Stimulated activated CD8-positive, alpha-beta memory T cell treated with anti-CD3 and anti-CD28 coated beads, Interleukin-15, amount 100 ng/mL, for 24 hours (primary cell): Measurements from ENCODE around the gene CYP4F8.
"Not testable (repeated sequence)": the region's sequence is repeated elsewhere in the genome, so short reads cannot be mapped to it uniquely, and the experiment has no call there.

Experiments
- DNase-seq: peaks from one replicate; pipeline ENCODE4 v3.0.0-alpha.2; 2020; ENCODE audit warnings: low read depth

CYP4F8 gene, protein sequence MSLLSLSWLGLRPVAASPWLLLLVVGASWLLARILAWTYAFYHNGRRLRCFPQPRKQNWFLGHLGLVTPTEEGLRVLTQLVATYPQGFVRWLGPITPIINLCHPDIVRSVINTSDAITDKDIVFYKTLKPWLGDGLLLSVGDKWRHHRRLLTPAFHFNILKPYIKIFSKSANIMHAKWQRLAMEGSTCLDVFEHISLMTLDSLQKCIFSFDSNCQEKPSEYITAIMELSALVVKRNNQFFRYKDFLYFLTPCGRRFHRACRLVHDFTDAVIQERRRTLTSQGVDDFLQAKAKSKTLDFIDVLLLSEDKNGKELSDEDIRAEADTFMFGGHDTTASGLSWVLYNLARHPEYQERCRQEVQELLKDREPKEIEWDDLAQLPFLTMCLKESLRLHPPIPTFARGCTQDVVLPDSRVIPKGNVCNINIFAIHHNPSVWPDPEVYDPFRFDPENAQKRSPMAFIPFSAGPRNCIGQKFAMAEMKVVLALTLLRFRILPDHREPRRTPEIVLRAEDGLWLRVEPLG

DNA sequence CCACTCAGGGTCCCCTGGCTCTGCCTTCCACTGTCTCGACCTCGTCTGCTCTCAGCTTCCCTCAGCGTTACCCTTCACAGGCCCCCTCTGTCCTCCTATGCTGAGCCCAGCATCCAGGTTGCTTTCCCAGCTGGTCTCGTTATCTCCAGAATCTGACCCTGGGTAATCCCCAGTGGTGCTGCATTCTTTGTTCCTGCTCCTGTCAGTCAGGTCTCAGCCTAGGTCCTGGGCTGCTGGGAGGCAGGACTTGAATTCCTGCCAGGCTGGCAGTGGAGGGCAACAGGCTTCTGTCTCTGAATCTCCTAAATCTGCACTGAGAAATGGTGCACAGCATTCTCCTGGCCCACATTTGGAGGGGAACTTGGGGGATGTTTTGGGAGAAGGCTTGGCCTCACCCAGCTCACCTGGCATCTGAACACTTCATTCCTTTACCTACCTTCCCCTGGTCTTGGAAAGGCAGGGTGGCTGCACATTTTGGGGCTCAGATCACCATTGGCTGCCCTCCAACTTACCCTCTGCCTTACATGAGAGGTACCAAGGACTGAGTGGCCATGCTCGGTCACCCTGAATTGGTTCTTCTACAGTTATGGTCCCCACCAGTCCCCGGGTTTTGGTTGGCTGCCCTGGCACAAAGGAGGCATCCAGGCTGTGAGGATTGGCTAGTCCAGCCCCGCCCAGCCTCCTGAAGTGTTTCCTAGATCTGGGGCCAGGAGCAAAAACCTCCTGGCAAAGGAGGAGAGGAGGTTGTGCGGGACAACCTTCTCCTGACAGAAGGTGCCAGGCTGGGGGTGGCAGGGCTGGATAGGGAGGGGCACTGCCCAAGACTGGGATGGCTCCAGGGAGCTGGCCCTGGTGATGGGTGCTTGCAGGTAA lies at the start of gene CYP4F8:
TSS of gene CYP4F8 (plus strand) at position 712 of the 873 bp plus-strand sequence. CDS start 399 bp downstream, outside the sequence.
- DNase-seq, result no peak

DNA sequence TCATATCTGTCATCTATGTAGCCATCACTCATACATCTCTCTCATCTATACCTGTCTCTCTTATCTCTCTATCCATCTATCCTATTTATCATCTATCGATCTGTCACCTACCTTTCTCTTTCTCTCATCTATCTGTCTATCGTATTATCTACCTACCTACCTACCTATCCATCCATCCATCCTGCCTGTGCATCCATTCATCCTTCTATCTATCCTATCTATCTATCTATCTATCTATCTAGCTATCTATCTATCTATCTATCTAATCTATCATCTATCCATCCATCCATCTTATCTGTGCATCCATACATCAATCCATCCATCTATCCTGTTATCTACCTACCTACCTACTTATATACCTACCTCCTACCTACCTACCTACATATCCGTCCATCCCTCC lies 44.6 kb upstream of the CYP4F8 start:
- no peak for DNase-seq

DNA sequence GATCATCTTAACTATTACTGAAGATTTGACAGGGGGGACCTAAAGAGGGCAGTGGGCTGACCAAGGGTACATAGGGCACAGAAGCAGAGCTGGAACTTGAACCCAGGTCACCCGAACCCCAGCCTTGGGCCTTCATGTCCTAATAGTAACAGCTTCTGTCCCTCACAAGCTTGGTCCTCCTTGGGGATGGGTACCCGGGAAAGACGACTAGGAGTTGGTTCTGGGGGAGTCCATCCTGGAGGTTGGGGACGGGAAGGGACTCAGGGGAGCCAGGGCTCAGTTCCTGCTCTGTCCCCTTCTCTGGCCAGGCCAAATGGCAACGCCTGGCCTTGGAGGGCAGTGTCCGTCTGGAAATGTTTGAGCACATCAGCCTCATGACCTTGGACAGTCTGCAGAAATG lies 39.6 kb upstream of the CYP4F8 start:
- no peak for DNase-seq

DNA sequence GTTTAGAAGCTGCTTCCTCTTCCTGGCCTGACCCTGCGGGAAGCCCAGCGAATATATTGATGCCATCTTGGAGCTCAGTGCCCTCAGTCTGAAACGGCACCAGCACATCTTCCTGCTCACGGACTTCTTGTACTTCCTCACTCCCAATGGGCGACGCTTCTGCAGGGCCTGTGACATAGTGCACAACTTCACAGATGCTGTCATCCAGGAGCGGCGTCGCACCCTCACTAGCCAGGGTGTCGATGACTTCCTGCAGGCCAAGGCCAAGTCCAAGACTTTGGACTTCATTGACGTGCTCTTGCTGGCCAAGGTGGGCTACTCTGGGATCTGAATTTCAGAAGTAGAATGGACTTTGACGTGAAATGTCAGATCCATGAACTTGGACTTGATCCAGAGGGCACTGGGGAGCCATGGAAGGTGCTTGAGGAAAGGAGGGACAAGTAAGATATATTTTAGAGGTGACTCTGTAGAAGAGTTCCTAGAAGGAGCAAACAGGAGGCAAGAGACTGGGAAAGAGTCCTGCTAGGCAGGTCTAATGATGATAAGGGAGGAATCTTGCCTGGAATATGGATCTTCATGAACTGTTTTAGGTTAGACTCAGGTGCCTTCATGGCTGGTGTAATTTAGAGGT lies 38.4 kb upstream of the CYP4F8 start:
- DNase-seq, result no peak

DNA sequence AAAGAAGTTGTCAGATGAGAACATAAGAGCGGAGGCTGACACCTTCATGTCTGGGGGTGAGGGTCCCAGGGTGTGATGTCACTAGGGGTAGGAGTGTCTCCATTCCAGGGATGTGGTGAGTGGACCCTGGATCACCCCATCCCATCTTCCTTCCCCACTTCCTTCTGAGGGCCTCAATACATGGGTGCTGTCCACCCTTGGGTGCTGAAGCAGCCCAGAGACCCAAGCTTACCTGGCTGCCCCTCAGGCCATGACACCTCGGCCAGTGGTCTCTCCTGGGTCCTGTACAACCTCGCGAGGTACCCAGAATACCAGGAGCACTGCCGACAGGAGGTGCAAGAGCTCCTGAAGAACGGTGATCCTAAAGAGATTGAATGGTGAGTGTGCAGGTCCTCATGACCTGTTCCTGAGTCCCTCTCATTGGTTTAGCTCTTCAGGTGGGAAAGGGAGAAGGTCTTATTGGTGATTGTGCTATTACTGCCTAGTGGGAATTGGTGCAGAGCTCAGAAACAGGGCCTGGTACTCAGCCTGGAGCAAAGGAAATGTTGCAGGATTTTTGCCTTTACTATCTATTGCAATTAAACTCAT lies 37.7 kb upstream of the CYP4F8 start:
- no peak for DNase-seq

DNA sequence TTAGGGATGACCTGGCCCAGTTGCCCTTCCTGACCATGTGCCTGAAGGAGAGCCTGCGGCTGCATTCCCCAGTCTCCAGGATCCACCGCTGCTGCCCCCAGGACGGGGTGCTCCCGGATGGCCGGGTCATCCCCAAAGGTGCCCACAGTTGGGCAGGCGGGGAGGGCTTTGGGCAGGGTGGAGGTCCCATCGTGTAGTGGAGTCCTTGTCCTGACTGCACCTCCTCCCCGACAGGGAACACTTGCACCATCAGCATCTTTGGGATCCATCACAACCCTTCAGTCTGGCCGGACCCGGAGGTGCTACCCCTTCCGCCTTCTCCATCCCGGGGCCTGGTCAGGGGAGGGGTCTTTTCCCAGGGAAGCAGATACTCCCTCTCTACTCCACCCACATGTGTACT lies 31.7 kb upstream of the CYP4F8 start:
- DNase-seq, result no peak

DNA sequence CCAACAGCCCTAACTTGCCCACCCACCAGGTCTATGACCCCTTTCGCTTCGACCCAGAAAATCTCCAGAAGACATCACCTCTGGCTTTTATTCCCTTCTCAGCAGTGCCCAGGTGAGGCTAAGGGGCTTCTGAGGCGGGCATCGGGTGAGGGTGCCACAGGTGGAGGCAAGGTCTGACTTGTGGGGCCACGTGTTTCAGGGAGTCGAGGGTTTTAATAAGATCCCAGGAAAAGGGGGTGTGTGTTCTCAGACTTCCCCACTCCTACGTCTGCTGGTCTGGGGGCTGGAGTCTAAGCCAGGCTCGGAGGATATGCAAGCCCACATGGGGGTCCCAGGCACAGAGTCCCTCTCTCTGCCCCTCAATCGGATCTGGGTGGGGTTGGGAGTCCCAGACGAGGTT lies 30.9 kb upstream of the CYP4F8 start:
- DNase-seq, result no peak

DNA sequence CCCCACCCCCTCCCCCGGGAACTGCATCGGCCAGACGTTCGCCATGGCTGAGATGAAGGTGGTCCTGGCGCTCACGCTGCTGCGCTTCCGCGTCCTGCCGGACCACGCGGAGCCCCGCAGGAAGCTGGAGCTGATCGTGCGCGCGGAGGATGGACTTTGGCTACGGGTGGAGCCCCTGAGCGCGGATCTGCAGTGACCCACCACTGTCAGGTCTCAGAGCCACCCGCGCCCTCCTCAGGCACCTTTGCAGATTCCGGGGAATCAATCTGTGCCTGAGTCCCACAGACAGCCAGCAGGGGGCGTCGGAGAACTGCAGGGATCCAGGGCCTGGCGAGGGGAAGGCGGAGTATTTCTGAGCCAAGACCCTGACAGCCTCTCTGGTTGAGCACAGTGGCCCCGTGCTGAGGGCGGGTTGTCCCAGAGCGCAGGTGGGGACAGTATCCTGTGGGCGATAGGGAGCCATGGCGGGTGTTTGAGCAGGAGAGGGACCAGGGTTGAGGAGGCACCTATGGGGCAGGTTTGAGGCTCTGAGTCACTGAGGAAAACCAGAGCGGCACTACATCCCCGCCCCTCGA lies 30.4 kb upstream of the CYP4F8 start:
- peak; percentile 83 for DNase-seq

DNA sequence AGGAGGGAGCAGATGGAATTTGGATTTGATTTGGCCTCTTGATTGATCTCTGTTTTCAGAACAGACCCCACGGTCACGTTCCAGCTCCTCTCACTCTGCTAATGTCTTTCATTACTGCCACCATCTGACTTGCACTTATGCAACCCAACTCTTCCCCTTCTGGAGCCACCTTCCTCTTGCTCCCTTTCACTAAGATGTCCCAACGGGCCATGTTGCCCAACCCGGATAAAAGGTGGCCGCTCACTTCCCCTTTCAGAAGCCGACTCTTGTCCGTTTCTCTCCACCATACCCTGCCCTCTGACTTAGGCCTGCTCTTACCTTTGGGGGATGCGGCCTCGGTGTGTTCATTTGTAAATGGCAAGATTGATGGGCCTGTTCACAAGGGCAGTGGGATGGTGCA lies 27.4 kb upstream of the CYP4F8 start:
- DNase-seq, result no peak

DNA sequence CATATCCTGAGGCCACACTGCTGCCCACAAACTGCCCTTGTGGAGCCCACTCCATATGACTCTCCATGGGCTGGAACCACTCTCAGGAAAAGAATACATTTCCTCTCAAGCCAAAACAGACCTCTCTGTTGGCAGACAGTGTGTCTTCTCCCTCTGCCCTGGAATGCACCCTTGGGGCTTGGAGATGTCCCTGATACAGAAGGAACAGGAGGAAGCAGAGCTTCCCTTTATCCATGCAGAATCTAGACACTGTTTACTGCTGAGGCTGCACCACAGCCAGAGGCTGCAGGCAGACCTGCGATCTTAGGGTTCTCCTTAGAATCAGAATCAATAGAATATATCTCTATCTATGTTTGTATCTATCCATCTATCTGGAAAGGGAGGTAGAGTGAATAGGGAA lies 26.8 kb upstream of the CYP4F8 start:
- no peak for DNase-seq

DNA sequence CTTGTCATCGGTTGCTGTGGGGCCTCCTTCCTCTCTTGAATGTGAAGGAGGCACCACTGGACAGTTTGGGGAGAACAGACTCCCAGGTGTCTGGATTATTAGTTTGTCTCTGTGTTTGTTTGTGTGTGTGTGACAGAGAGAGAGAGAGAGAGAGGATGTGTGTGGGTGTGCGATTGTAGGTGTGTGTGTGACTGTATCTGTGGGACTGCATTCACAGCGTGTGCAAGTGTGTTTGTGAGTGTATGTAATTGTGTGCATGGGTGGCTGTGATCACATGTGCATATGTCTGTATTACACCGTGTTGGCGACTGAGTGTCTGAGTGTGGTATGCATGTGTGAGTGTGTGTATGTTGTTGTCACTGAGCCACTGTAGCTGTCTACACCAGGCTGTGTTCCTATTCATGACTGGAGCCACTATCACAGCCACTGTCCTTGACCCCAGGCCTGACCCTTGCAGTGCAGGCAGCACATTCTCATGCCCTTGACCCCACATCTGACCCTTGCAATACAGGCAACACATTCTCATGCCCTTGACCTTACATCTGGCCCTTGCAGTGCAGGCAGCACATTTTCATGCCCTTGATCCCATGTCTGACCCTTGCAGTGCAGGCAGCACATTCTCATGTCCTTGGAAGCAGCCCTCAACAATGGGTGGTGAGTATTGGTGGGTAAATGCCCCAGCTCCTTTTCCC lies 25.1 kb upstream of the CYP4F8 start:
- DNase-seq, result no peak

DNA sequence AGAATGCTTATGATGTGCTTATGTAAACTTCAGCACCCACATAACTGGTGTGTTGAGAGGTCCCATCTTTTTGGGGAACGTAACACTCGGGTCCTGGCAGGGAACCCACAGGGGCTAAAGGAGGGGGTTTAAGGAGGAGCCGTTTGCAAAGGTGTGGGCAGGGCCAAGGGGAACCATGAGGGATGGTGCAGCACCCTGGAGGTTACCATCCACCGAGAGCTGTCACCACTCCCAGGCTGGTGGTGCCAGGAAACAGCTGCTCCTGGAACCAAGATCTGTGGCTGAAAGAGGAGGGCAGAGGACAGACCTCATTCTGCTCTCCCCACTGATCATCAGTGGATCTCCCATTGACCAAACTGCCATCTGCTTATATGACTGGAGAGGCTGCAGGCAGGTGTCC lies 23.2 kb upstream of the CYP4F8 start:
- no peak for DNase-seq

DNA sequence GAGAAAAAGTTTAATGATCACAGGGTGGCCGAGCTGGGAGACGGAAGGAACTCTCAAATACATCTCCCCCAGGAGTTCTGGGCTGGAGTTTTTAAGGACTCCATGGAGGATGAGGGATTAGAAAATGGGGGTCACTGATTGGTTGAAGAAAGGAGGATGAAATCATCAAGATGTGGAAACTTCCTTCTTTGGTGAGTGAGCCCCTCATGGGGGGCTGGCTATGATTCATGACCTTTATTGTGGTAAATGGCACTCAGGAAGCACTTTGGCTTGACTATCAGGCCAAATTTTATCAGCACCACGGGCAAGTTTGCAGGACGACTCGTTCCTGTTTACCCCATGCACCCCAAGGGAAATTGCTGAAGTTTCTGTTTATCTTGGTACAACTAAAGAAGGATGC lies 22.5 kb upstream of the CYP4F8 start:
- DNase-seq, result not testable (repeated sequence)

DNA sequence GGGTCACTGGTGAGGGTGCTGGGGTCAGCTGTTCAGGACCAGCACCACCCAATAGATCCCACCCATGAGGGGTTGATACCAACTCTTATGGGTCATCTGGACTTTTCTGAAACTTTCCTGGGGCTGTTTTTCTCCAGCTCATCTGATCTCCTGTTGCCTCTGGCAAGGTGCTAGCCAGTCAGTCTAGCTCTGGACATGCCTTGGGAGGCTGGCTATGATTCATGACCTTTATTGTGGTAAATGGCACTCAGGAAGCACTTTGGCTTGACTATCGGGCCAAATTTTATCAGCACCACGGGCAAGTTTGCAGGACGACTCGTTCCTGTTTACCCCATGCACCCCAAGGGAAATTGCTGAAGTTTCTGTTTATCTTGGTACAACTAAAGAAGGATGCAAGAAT lies 21.3 kb upstream of the CYP4F8 start:
- not testable (repeated sequence) for DNase-seq

DNA sequence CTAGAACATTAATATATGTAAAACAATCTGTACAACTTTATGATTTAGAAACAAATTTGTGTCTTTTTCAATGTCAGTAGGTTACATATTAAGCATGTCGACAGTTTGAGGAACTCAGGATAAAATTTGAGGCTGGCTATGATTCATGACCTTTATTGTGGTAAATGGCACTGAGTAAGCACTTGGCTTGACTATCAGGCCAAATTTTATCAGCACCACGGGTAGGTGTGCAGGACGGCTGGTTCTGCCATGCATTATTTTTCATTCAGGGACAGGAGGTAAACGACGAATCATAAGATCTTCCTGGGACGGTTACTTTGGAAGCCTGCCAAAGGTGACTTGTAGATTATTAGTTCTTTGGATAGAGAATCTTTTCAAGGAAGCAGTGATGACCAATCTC lies 19.9 kb upstream of the CYP4F8 start:
- no peak for DNase-seq

DNA sequence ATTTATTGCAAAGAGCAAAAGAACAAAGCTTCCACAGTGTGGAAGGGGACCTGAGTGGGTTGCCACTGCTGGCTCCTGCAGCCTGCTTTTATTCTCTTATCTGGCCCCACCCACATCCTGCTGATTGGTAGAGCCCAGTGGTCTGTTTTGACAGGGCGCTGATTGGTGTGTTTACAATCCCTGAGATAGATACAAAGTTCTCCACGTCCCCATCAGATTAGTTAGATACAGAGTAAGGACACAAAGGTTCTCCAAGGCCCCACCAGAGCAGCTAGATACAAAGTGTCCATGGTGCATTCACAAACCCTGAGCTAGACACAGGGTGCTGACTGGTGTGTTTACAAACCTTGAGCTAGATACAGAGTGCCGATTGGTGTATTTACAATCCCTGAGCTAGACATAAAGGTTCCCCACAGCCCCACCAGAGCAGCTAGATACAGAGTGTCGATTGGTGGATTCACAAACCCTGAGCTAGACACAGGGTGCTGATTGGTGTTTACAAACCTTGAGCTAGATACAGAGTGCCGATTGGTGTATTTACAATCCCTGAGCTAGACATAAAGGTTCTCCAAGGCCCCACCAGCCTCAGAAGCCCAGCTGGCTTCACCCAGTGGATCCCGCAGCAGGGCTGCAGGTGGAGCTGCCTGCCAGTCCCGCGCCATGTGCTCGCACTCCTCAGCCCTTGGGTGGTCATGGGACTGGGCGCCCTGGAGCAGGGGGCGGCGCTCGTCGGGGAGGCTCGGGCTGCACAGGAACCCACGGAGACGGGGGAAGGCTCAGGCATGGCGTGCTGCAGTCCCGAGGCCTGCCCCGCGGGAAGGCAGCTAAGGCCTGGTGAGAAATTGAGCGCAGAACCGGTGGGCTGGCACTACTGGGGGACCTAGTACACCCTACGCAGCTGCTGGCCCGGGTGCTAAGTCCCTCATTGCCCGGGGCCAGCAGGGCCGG lies 6.8 kb upstream of the CYP4F8 start:
- DNase-seq, result not testable (repeated sequence)

DNA sequence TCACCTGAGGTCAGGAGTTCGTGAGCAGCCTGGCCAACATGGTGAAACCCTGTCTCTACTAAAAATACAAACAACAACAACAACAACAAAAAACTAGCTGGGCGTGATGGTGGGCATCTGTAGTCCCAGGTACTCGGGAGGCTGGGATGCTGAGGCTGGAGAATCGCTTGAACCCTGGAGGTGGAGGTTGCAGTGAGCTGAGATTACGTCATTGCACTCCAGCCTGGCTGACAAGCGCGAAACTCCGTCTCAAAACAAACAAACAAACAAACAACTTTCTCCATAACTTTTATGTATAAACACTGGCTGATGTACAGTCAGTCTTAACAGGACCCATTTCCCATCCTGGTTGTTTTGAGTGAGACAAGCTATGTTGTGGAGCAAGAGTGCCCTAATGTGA lies 5.8 kb upstream of the CYP4F8 start:
- no peak for DNase-seq

DNA sequence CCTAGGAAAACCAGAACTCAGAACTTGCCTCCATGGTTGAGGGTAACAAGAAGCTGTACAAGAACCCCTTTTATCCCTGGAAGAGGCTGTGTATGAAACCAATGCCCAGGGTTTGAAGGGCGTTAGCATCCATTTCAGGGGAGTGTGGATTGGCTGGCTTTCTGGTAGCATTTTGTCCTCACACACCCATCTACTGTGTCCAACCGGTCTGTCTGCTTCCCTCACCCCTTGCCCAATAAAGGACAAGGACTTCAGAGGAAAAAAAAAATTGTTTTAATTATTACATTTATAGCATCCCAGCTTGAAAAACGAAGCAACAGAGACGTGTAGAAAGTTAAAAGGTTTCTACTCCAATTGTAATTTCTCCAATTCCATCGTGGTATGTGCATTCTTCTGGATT lies 2.7 kb upstream of the CYP4F8 start:
- DNase-seq, result no peak

DNA sequence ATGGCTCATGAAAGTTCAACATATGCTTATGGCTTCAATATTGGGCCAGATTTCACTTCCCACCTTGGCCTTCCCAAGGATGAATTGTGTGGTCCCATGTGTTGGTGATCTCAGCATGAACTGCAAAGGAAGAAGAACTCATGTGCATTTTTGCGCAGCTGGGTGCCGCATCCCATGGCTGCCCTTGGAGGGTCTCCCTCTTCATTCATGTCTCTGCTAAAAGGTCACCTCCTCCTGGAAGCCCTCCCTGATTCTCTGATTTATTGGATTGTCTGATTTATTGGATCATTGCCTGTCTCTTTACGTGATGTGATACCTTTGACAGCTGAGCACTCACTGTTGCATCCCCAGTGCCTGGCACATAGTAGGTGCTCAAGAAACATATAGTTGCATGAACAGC lies 1.7 kb upstream of the CYP4F8 start:
- no peak for DNase-seq

DNA sequence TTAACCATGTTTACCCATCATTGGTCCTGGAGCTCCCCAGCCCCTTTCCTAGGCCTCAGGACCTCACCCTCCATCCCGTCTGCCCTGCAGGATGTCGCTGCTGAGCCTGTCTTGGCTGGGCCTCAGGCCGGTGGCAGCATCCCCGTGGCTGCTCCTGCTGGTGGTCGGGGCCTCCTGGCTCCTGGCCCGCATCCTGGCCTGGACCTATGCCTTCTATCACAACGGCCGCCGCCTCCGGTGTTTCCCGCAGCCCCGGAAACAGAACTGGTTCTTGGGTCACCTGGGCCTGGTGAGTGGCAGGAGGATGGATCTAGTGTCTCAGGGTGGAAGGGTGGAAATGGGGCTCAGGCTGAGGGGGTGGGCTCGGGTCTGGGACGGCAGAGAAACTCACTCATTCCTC lies 508 bp downstream of the CYP4F8 start:
- DNase-seq, result no peak
